ENCODE measurements around the gene TFF2.

Gene TFF2

DNA sequence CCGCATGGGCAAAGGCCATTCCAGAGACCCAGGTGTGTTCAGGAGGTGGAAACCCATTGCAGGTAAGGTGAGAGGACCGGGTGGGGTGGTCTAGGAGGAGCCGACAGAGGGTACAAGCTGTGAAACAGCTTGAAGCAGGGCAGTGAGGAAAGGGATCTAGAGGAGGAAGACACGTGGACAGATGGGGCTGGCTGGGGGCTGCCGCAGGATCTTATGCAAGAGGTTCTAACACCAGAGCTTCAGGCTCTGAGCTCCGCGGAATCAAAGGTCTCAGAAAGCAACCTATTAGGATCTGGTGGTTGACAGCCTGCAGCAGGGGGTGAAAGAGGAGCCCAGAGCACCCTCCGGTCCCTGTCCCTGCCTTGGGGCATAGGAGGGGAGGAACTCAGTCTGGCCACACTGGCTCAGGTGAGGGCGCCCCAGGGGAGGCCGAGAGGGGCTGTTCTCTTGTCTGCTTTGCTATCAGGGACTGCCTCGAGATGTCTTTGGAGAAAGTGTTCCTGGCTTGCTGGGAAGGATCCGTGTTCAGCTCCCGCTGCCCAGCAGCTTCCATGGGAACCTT is 13.6 kb upstream of the TFF2 start:
- H3K27me3 Mint-ChIP-seq, result peaks cover 6% of the 10 kb centered on the region
- H3K9me3 Mint-ChIP-seq, result peaks cover 3% of the 10 kb centered on the region
- H3K36me3 Mint-ChIP-seq (ENCODE audit: low read depth), result no peaks in the 10 kb centered on the region
- DNase-seq (no peak), ATAC-seq (no peak)
- H3K4me1 Mint-ChIP-seq, result peaks cover 15% of the 10 kb centered on the region
- no peak overlapping the region for H3K4me3 Mint-ChIP-seq
- no peak overlapping the region for H3K27ac Mint-ChIP-seq

DNA sequence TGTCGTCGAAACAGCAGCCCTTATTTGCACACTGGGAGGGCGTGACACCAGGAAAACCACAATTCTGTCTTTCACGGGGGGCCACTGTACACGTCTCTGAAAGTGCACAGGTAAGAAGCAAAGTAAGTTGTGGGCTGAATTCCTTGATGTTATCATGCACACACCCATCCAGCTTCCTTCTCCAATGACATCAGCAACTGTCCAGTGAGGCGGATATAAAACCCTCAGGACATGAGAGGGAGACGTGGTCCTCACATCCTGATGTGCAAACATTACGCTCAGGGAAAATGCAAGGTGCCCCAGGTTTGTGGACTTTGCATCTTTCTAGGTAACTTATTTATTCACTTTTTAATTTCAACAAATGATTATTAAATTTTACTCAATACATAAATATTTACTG is 12.5 kb upstream of the TFF2 start:
- H3K27ac Mint-ChIP-seq, result no peak overlapping the region
- H3K36me3 Mint-ChIP-seq (ENCODE audit: low read depth), result no peaks in the 10 kb centered on the region
- H3K4me1 Mint-ChIP-seq, result peaks cover 13% of the 10 kb centered on the region
- peaks cover 3% of the 10 kb centered on the region for H3K9me3 Mint-ChIP-seq
- H3K4me3 Mint-ChIP-seq, result no peak overlapping the region
- peaks cover 6% of the 10 kb centered on the region for H3K27me3 Mint-ChIP-seq
- DNase-seq (no peak), ATAC-seq (no peak)

DNA sequence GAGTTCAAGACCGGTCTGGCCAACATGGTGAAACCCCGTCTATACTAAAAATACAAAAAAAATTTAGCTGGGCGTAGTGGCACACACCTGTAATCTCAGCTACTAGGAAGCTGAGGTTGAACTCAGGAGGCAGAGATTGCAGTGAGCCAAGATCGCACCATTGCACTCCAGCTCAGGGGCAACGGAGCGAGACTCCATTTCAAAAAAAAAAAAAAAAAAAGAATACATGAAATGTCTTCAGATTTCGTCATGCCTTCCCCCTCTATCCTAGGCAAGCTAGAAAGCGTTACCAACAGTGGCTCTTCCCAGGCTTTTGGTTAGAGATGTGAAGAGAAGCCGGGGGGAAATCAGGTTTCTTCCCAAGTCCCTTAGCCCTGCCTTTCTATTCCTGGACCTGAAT is 11.9 kb upstream of the TFF2 start:
- Mint-ChIP-seq H3K36me3 (ENCODE audit: low read depth) (no peaks in the 10 kb centered on the region), H3K27ac (no peak overlapping the region), H3K9me3 (peaks cover 3% of the 10 kb centered on the region), H3K4me1 (peaks cover 9% of the 10 kb centered on the region), H3K27me3 (peaks cover 6% of the 10 kb centered on the region), H3K4me3 (no peak overlapping the region)
- ATAC-seq (no peak), DNase-seq (no peak)

DNA sequence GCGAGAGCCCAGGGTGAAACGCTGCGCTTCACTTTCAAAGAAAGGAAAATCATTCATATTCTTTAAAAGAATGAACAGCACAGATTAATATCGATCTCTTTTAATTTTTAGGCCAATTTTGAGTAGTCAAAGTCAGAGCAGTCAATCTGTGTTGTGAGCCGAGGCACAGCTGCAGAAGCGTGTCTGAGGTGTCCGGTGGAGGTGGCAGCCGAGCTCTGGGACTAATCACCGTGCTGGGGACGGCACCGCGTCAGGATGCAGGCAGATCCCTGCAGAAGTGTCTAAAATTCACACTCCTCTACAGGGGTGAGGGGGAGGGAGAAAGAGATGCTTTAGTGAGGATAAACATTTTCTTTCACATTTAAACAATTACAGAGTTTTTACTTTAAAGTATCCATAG is 11.4 kb upstream of the TFF2 start:
- Mint-ChIP-seq H3K27ac (no peak overlapping the region), H3K36me3 (ENCODE audit: low read depth) (no peaks in the 10 kb centered on the region), H3K27me3 (peaks cover 6% of the 10 kb centered on the region), H3K9me3 (peaks cover 3% of the 10 kb centered on the region), H3K4me3 (no peak overlapping the region), H3K4me1 (peaks cover 9% of the 10 kb centered on the region)
- DNase-seq (no peak), ATAC-seq (no peak)

DNA sequence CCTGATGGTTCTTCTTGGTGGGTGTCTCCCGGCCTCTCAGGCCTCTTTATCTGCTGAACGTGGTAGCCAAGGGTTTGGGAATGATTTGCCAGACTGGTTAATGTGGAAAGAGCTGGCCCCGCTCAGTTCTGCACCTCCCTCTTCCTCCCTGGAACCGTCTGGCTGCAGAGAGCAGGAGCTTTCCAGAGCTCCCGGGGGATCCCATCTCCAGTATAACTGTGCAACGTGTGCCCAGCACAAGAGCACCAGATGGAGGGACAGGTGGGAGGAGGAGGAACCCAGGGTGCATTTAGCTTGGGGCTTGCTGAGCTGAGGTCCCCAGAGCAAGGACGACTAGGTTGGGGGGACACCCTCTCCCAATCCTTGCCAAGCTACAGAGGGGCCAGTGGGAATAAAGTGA is 10.5 kb upstream of the TFF2 start:
- DNase-seq (no peak), ATAC-seq (no peak)
- peaks cover 3% of the 10 kb centered on the region for H3K9me3 Mint-ChIP-seq
- H3K4me1 Mint-ChIP-seq, result peaks cover 9% of the 10 kb centered on the region
- H3K27me3 Mint-ChIP-seq, result peaks cover 6% of the 10 kb centered on the region
- no peaks in the 10 kb centered on the region for H3K36me3 Mint-ChIP-seq (ENCODE audit: low read depth)
- no peak overlapping the region for H3K4me3 Mint-ChIP-seq
- H3K27ac Mint-ChIP-seq, result no peak overlapping the region

DNA sequence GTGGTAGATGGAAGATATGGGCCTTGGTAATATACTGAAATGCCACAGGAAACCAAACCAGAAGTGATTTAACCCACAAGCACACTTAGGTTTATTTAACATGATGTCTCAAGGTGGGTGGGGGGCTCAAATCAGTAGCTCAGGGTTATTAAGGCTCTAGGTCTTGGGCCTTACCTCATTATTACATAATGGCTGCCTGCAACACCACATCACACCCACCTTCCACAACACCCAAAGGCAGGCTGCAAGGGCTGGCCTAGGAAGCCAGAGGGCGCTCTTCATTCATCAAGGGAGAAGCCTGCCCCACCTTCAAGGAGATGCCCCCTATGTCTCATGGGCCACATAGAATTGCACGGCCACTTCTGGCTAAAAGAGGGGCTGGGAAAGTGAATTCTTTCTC is 9.5 kb upstream of the TFF2 start:
- DNase-seq, result peak; percentile 47
- Mint-ChIP-seq H3K4me3 (no peak overlapping the region), H3K9me3 (peaks cover 9% of the 10 kb centered on the region), H3K27ac (no peak overlapping the region), H3K27me3 (peaks cover 6% of the 10 kb centered on the region), H3K36me3 (ENCODE audit: low read depth) (no peaks in the 10 kb centered on the region), H3K4me1 (peaks cover 9% of the 10 kb centered on the region)
- ATAC-seq, result peak; percentile 52

DNA sequence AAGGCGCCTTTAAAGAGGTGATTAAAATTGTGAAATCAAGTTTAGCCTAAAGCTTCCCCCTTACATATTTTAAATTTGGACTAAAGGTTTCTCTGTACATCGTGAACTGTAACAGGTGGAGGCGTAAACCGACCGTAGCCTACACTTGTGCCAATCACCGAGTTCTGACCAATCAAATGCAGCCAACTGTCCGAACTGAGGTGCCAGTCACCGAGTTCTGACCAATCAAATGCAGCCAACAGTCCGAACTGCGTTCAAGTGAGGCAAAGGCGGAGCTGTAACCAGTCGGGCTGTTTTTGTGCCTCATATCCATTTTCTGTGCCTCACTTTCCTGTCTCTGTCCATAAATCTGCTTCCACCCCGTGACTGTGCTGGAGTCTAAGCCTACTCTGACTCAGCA is 8.1 kb upstream of the TFF2 start:
- peaks cover 6% of the 10 kb centered on the region for H3K27me3 Mint-ChIP-seq
- no peak overlapping the region for H3K27ac Mint-ChIP-seq
- peaks cover 9% of the 10 kb centered on the region for H3K4me1 Mint-ChIP-seq
- peaks cover 19% of the 10 kb centered on the region for H3K9me3 Mint-ChIP-seq
- ATAC-seq, result no peak
- no peak overlapping the region for H3K4me3 Mint-ChIP-seq
- no peak for DNase-seq
- H3K36me3 Mint-ChIP-seq (ENCODE audit: low read depth), result peaks cover 2% of the 10 kb centered on the region

DNA sequence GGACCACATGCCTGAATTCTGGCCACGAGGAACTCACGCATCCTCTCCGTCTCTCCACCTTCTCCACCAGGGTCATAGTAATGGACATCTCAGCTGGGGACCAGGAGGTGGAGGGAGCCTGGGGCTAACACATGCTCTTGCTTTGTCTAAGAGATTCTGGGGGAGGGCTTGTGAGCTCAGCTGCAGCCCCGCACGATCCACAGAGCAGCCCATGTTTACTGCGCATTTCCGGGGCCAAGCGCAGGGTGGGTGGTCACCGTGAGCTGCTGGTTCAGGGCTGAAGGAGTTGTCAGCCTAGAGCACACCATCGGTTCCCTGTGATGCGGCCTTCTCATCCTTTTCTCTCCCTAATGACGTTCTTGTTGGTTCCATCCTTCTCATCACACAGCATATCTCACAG is 7.5 kb upstream of the TFF2 start:
- H3K4me1 Mint-ChIP-seq, result peaks cover 6% of the 10 kb centered on the region
- peaks cover 24% of the 10 kb centered on the region for H3K9me3 Mint-ChIP-seq
- H3K4me3 Mint-ChIP-seq, result no peak overlapping the region
- H3K27me3 Mint-ChIP-seq, result peaks cover 6% of the 10 kb centered on the region
- no peak for ATAC-seq
- no peak for DNase-seq
- H3K36me3 Mint-ChIP-seq (ENCODE audit: low read depth), result peaks cover 2% of the 10 kb centered on the region
- H3K27ac Mint-ChIP-seq, result no peak overlapping the region

DNA sequence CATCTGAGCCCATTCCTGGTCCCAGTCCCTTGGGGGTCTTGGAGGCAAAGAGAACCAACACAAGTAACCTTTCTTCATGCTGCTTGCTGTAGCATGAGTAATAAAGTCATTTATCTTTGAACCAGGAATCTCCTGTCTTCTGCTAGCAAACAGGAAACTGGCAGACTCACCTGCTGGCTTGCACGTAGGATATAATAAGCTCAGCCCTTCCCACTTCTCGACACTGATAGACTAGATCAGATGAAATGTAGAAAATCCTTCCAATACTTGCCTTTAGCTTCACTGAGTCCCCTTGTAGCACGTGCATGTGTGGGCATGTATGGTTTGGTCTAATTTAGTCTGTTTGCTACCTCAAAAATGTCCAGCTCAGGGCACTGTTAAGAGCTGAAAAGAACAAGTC is 6.5 kb upstream of the TFF2 start:
- Mint-ChIP-seq H3K27me3 (peaks cover 5% of the 10 kb centered on the region), H3K4me1 (peaks cover 2% of the 10 kb centered on the region), H3K27ac (no peak overlapping the region), H3K36me3 (ENCODE audit: low read depth) (peaks cover 2% of the 10 kb centered on the region), H3K4me3 (no peak overlapping the region), H3K9me3 (peaks cover 25% of the 10 kb centered on the region)
- ATAC-seq (no peak), DNase-seq (no peak)

DNA sequence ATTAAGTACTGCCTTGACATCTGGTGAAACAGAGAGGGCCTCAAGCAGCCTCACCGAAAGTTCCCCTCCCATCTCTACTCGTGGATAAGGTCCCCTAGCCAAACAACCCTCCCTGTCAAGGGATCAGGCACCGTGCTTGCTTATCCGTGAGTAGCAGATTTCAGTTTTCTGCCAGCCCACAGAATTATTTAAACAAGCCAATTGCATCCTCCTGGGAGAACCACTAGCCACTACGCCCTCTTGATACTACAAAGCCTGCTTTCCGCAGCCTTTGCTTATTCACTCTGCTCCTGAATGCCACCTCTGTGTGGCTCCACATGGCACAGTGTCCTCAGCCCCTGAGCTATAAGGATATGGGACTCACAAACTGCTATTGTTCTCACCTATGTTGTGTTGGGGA is 5.9 kb upstream of the TFF2 start:
- Mint-ChIP-seq H3K27me3 (peaks cover 2% of the 10 kb centered on the region), H3K4me3 (no peak overlapping the region), H3K36me3 (ENCODE audit: low read depth) (peaks cover 2% of the 10 kb centered on the region), H3K9me3 (peaks cover 25% of the 10 kb centered on the region), H3K27ac (no peak overlapping the region), H3K4me1 (no peaks in the 10 kb centered on the region)
- DNase-seq, result no peak
- no peak for ATAC-seq

DNA sequence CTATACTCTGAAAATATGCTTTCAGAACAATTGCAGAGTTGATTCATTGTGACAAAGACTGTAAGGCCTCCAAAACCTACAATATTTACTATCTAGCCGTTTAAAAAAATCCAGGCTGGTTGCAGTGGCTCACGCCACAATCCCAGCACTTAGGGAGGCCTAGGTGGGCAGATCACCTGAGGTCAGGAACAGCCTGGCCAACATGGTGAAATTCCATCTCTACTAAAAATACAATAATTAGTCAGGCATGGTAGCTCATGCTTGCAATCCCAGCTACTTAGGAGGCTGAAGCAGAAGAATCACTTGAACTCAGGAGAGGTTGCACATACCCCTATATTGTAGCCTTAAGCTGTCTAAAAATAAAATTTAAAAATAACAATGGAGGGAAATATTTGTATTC is 5.3 kb upstream of the TFF2 start:
- no peak for DNase-seq
- H3K36me3 Mint-ChIP-seq (ENCODE audit: low read depth), result peaks cover 2% of the 10 kb centered on the region
- ATAC-seq, result no peak
- H3K27ac Mint-ChIP-seq, result no peak overlapping the region
- H3K4me1 Mint-ChIP-seq, result no peaks in the 10 kb centered on the region
- no peak overlapping the region for H3K4me3 Mint-ChIP-seq
- H3K27me3 Mint-ChIP-seq, result peaks cover 2% of the 10 kb centered on the region
- H3K9me3 Mint-ChIP-seq, result peaks cover 25% of the 10 kb centered on the region

DNA sequence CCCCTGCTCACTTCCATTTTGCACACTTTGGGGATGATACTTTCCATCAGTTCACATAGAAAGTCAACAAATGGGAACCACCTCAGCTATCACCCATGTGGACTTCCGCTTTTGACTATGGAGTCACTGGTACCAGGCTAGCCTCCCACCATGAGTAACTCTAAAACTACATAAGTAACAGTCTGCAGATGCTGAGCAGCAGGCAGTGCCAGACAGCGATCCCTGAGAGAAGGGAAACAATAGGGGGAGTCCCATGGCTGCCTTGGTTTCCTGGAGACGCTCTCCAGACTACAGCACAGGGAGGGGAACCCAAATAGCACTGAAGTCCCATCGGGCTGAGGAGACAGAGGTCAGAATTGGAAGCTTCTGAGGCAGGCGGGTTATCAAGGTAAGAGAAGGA is 2.8 kb upstream of the TFF2 start:
- Mint-ChIP-seq H3K36me3 (ENCODE audit: low read depth) (peaks cover 2% of the 10 kb centered on the region), H3K27ac (no peak overlapping the region), H3K9me3 (peaks cover 22% of the 10 kb centered on the region), H3K4me3 (no peak overlapping the region), H3K4me1 (no peaks in the 10 kb centered on the region), H3K27me3 (peaks cover 2% of the 10 kb centered on the region)
- DNase-seq (no peak), ATAC-seq (no peak)

DNA sequence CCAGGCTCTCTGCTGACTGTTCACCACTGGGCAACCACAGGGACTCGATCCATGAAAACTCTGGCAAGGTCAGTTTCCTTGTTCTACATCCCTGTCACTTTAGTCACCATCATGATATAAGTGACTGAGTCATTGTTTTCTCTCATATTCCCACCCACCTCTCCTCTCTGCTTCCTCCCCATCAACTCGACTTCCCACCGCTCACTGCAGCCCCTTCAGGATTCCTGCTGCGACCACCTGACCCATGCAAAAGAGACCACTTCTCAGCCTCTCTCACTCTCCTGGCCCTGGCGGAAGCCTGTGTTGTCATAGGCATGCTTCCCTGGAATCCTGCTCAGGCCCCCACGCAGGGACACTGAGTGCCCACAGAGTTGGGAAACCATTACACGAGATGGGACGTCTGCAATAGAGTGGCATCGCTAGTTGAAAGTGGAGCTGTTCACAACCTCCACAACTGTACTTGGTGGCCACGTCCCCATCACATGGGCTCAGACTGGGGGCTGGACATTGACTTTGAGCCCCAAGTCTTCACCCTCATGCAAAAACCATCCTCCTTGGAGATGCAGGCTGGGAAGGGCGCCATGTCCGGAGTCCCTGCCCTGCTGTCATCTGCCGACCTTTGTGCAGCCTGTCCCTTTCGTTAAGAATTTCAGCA is 1.8 kb upstream of the TFF2 start:
- no peak overlapping the region for H3K27ac Mint-ChIP-seq
- ATAC-seq (no peak), DNase-seq (no peak)
- H3K27me3 Mint-ChIP-seq, result peaks cover 2% of the 10 kb centered on the region
- H3K9me3 Mint-ChIP-seq, result peaks cover 22% of the 10 kb centered on the region
- no peaks in the 10 kb centered on the region for H3K4me1 Mint-ChIP-seq
- H3K36me3 Mint-ChIP-seq (ENCODE audit: low read depth), result peaks cover 2% of the 10 kb centered on the region
- H3K4me3 Mint-ChIP-seq, result no peak overlapping the region

DNA sequence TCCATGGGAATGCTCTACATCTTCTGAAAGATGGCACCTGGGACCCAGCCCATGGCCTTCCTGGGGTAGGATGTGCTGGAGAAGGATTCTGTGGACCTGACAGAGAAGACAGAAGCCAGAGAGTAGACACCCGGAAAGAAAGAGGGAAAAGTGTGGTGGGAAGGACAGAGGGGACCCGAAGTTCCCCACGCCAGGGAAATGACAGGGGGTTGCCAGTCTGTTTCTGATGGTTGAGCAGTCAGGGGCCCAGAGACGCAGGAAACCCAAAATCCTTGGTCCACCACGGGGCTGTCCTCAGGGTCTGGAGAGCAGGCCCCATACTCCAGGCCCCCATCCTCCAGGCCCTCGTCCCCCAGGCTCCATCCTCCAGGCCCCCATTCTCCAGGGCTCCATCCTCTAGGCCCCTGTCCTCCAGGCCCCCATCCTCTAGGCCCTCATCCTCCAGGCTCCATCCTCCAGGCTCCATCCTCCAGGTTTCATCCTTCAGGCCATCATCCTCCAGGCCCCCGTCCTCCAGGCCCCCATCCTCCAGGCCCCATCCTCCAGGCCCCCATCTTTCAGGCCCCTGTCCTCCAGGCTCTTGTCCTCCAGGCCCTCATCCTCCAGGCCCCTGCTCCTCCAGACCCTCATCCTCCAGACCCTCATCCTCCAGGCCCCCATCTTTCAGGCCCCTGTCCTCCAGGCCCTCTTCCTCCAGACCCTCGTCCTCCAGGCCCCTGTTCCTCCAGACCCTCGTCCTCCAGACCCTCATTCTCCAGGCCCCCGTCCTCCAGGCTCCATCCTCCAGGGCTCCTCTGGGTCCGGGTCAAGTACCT is 1.0 kb upstream of the TFF2 start:
- ATAC-seq, result no peak
- H3K4me1 Mint-ChIP-seq, result no peaks in the 10 kb centered on the region
- peaks cover 2% of the 10 kb centered on the region for H3K36me3 Mint-ChIP-seq (ENCODE audit: low read depth)
- peaks cover 22% of the 10 kb centered on the region for H3K9me3 Mint-ChIP-seq
- H3K27me3 Mint-ChIP-seq, result peaks cover 2% of the 10 kb centered on the region
- no peak for DNase-seq
- no peak overlapping the region for H3K4me3 Mint-ChIP-seq
- no peak overlapping the region for H3K27ac Mint-ChIP-seq

DNA sequence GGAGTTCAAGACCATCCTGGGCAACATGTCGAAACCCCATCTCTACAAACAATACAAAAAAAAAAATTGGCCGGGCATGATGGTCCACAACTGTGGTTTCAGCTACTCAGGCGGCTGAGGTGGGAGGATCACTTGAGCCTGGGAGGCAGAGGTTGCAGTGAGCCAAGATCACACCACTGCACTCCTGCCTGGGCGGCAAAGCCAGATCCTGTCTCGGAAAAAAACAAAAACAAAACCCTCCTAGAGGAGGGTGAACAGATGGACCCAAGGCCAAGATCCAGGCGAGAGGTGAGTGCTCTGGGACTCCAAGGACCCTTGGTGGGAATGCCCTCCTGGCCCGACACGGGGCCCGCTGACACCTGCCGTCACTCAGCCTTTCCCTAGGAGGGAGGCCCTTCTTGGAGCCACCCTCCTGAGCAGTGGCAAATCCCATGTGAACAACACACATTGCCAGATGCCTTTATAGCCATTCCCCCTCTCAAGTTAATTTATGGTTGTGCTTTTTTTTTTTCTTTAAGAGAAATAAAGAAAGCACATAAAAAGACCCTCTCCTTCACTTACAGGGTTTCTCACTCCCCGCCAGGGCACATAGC is 380 bp downstream of the TFF2 start:
- DNase-seq (no peak), ATAC-seq (no peak)
- Mint-ChIP-seq H3K27me3 (peaks cover 2% of the 10 kb centered on the region), H3K4me1 (no peaks in the 10 kb centered on the region), H3K4me3 (no peak overlapping the region), H3K27ac (no peak overlapping the region), H3K36me3 (ENCODE audit: low read depth) (peaks cover 2% of the 10 kb centered on the region), H3K9me3 (peaks cover 17% of the 10 kb centered on the region)

Measured in activated naive CD8-positive, alpha-beta T cell treated with anti-CD3 and anti-CD28 coated beads, Interleukin-2, amount 50 U/mL, for 24 hours (primary cell).